Neutrophil (primary cell): ENCODE results near the gene SEL1L3.
"Not testable (repeated sequence)": the region's sequence is repeated elsewhere in the genome, so short reads cannot be mapped to it uniquely, and the experiment has no call there.

ENCODE experiments used
- H3K27ac ChIP-seq: fragments of 200-600 bp; sonication (generic); 2 replicates; pipeline ENCODE4 v1.5.1; 2016; ENCODE audit warnings: mild to moderate bottlenecking, moderate library complexity
- H3K27me3 ChIP-seq: fragments of 200-600 bp; sonication (generic); 2 replicates; pipeline ENCODE4 v1.6.0; 2016; ENCODE audit warnings: mild to moderate bottlenecking
- H3K36me3 ChIP-seq: fragments of 200-600 bp; sonication (generic); 2 replicates; pipeline ENCODE4 v1.5.1; 2017
- H3K4me1 ChIP-seq, 2 experiments: fragments of 200-600 bp in 1 of 2; sonication (generic) in 1 of 2; 1 replicate in 1 of 2; 2 replicates in 1 of 2; pipeline versions ENCODE4 v1.5.1 to v1.6.1; 2013 to 2016; ENCODE audit warnings: low read depth in 1 of 2, low read length in 1 of 2, mild to moderate bottlenecking in 1 of 2, moderate library complexity in 1 of 2; ENCODE audit not compliant: control insufficient read depth in 1 of 2, insufficient read depth in 1 of 2
- H3K4me3 ChIP-seq, 2 experiments: fragments of 200-600 bp in 1 of 2; sonication (generic) in 1 of 2; 1 replicate in 1 of 2; 2 replicates in 1 of 2; pipeline ENCODE4 v1.5.1; 2013 to 2016; ENCODE audit warnings: low read depth in 1 of 2, low read length in 1 of 2, mild to moderate bottlenecking in 1 of 2, moderate library complexity in 1 of 2
- H3K9me3 ChIP-seq: fragments of 200-600 bp; sonication (generic); 2 replicates; pipeline ENCODE4 v1.5.1; 2016
- TF ChIP-seq, protein P1 (sequence below): fragments of 200-600 bp; sonication (generic); IDR thresholded peaks from 2 replicates; pipeline ENCODE4 v1.5.1; 2016; ENCODE audit warnings: antibody characterized with exemption

The SEL1L3 gene

GRCh38 chr4:25870081-25870480 is 7.3 kb upstream of the SEL1L3 start:
- peaks cover 11% of the 10 kb centered on the region for H3K27me3 ChIP-seq
- no peak overlapping the region for H3K4me3 ChIP-seq
- no peaks in the 10 kb centered on the region for H3K9me3 ChIP-seq
- H3K36me3 ChIP-seq, result no peaks in the 10 kb centered on the region
- H3K4me1 ChIP-seq, result no peaks in the 10 kb centered on the region
- no peak overlapping the region for H3K27ac ChIP-seq
- TF ChIP-seq, protein P1, sequence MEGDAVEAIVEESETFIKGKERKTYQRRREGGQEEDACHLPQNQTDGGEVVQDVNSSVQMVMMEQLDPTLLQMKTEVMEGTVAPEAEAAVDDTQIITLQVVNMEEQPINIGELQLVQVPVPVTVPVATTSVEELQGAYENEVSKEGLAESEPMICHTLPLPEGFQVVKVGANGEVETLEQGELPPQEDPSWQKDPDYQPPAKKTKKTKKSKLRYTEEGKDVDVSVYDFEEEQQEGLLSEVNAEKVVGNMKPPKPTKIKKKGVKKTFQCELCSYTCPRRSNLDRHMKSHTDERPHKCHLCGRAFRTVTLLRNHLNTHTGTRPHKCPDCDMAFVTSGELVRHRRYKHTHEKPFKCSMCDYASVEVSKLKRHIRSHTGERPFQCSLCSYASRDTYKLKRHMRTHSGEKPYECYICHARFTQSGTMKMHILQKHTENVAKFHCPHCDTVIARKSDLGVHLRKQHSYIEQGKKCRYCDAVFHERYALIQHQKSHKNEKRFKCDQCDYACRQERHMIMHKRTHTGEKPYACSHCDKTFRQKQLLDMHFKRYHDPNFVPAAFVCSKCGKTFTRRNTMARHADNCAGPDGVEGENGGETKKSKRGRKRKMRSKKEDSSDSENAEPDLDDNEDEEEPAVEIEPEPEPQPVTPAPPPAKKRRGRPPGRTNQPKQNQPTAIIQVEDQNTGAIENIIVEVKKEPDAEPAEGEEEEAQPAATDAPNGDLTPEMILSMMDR, result no peak

- H3K4me3 ChIP-seq, result no peak overlapping the region
These were observed 5.0 kb upstream of the SEL1L3 start for GRCh38 chr4:25867781-25868294.

DNA sequence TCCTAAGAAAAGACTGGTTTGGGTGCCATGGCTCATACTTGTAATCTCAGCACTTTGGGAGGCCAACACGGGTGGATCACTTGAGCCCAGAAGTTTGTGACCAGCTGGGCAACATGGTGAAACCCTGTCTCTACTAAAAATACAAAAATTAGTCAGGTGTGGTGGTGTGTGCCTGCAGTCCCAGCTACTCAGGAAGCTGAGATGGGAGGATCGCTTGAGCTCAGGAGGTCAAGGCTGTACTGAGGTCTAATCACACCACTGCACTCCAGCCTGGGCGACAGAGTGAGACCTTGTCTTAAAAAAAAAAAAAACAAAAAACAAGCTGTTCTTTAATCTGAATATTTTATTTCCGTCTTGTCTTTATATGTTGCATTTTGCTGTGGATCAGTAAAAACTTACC is 3.6 kb upstream of the SEL1L3 start:
- H3K4me3 ChIP-seq, result not testable (repeated sequence)
- Histone ChIP-seq H3K4me1 (peaks cover 12 to 14% of the 10 kb centered on the region in 2 experiments), H3K27me3 (peaks cover 33% of the 10 kb centered on the region)

More at GRCh38 chr4:25867781-25868294, 5.0 kb upstream of the SEL1L3 start:
- Histone ChIP-seq H3K27ac (no peak overlapping the region), H3K4me1 (peaks cover 4 to 5% of the 10 kb centered on the region in 2 experiments), H3K9me3 (no peaks in the 10 kb centered on the region), H3K36me3 (no peaks in the 10 kb centered on the region), H3K27me3 (peaks cover 33% of the 10 kb centered on the region)
- TF ChIP-seq, protein P1, result no peak

DNA sequence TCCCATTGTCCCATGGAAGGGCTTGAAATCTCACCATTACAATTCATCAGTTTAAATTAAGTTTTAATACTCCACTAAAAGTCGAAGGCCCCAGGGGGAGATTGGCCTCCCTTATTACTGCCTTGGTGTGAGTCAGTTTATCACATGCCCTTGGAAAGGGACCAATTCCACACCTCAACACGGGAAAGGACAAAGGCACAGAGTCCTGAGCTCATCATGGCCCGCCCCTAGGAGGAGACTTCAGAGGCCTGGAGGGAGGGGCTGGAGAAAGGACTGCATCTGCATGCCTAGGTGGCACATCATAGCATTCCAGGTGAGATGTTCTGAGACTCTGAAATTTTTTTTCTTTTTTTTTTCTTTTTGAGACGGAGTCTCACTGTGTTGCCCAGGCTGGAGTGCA is 2.8 kb upstream of the SEL1L3 start:
- peaks cover 20 to 22% of the 10 kb centered on the region in 2 experiments for H3K4me1 ChIP-seq
- H3K4me3 ChIP-seq, result no peak overlapping the region
- no peaks in the 10 kb centered on the region for H3K36me3 ChIP-seq
- no peak overlapping the region for H3K27ac ChIP-seq
- TF ChIP-seq, protein P1, result no peak
- peaks cover 33% of the 10 kb centered on the region for H3K27me3 ChIP-seq
- no peaks in the 10 kb centered on the region for H3K9me3 ChIP-seq

More for the DNA sequence above, 3.6 kb upstream of the SEL1L3 start:
- not testable (repeated sequence) for H3K36me3 ChIP-seq, H3K27ac ChIP-seq, H3K9me3 ChIP-seq

DNA sequence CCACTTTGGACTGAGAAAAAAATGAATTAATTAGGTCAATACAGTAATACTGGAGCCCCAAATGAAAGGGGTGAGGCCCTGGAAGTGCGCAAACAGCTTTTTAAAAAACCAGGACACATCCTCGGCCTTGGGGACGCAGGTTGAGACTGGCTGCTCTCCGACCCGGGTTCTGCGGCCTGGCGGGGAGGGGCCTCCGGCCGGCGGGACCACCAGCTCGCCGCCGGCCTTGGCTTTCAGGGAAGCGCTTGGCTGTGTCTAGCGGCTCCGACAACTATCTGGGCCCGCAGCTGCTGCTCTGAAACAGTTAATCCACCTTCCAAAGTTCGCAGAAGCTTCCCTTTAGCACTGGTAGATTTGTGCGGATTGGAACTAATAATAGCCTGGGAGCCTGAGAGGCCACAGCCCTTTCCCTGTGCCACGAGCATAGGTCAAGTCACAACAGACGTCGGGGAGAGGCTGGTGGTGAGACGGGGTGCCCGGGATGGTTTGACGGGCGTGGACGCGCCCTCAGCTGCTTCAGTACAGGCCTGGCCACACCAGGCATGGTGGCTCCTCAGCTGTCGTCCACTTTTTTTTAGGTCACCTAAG is 1.1 kb upstream of the SEL1L3 start:
- Histone ChIP-seq H3K27me3 (peaks cover 33% of the 10 kb centered on the region), H3K27ac (no peak overlapping the region)
- TF ChIP-seq, protein P1, result no peak

DNA sequence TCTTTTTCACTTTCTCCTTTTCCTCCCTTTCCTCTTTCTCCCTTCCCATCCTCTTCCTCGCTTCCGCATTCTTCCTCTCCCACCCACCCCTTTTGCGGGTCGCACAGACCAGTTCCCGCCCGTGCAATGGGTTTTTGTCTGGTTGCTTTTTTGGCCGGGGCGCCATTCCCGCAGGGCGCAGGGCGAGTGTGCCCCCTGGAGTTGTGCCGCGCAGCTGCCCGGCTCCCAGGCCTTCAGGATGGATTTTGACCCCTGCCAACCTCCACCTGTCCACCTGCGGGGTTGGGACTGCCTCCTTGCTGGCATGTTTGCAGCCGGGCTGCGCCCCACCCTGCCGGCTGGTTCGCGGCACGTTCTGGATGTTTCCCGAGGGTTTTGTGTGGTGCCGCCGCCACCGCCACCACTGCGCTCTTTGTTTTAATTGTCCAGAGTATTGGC is 578 bp upstream of the SEL1L3 start:
- H3K4me1 ChIP-seq, result peaks cover 36 to 43% of the 10 kb centered on the region in 2 experiments
- no peaks in the 10 kb centered on the region for H3K9me3 ChIP-seq
- peaks cover 33% of the 10 kb centered on the region for H3K27me3 ChIP-seq
- H3K27ac ChIP-seq, result no peak overlapping the region
- H3K36me3 ChIP-seq, result no peaks in the 10 kb centered on the region
- H3K4me3 ChIP-seq, result peak overlapping the region; percentile 38 to 50
- TF ChIP-seq, protein P1, result no peak

More for the DNA sequence above, 1.1 kb upstream of the SEL1L3 start:
- no peaks in the 10 kb centered on the region for H3K36me3 ChIP-seq
- peaks cover 36 to 39% of the 10 kb centered on the region in 2 experiments for H3K4me1 ChIP-seq
- no peaks in the 10 kb centered on the region for H3K9me3 ChIP-seq
- H3K4me3 ChIP-seq, result no peak overlapping the region
